ENCODE data around the gene VAMP8. TPM values are rescaled to one million over a fixed set of nuclear protein-coding genes. Genes with fewer than 3 reads are reported as not detected.
"Not testable (repeated sequence)": the region's sequence is repeated elsewhere in the genome, so short reads cannot be mapped to it uniquely, and the experiment has no call there.

VAMP8 gene
- total and polyA plus RNA-seq, 10 of the 15 experiments (the other 5 are each of a cell fraction or from before 2014, with no cell fraction given) = 93.6 to 744 (median 217) TPM

GRCh38 chr2:85591563-85591962, 14.2 kb downstream of the VAMP8 start (continued):
- TF ChIP-seq SPI1 (IDR thresholded peaks at IDR 0.05; ENCODE audit: borderline replicate concordance, insufficient read depth, low read depth, low read length) (no peak), TCF12 (IDR thresholded peaks at IDR 0.05; ENCODE audit: low read depth, low read length) (no peak), TARDBP (IDR thresholded peaks at IDR 0.05; ENCODE audit: borderline replicate concordance) (no peak)

- H3K4me2 ChIP-seq (ENCODE audit: control insufficient read depth, insufficient read depth); H2AFZ ChIP-seq (ENCODE audit: control insufficient read depth, low read depth, low read length); H3K4me3 ChIP-seq; H3K4me1 ChIP-seq (ENCODE audit: control insufficient read depth, insufficient read depth, low read length); H3K9ac ChIP-seq (ENCODE audit: control insufficient read depth, insufficient read depth, low read length); ATAC-seq; H3K27ac ChIP-seq (ENCODE audit: control insufficient read depth, insufficient read depth); intact Hi-C loops (cut with micrococcal nuclease; ENCODE audit: unreplicated experiment); BruUV-seq (replicated peaks); FAIRE-seq; H3K9me3 ChIP-seq (replicated peaks; ENCODE audit: control insufficient read depth, insufficient read depth, low read length); RAD21 ChIA-PET (ENCODE audit: unreplicated experiment); H3K36me3 ChIP-seq (ENCODE audit: control insufficient read depth in 2 of 2, insufficient read depth in 2 of 2, low read length in 1 of 2); H3K27me3 ChIP-seq (replicated peaks in 1 of 2; ENCODE audit: control insufficient read depth in 2 of 2, insufficient read depth in 2 of 2, low read length in 1 of 2); DNase-seq (ENCODE audit: low read depth, low spot score); H4K20me1 ChIP-seq (ENCODE audit: control insufficient read depth, insufficient read depth); in situ Hi-C loops (cut with MboI): not testable (repeated sequence)
- CTCF ChIA-PET = interaction anchor here (0.9 kb wide), 1 partner anchor 153 kb away, joined by 3 read pairs; no protein-coding TSS in a partner anchor
- peaks cover 27% of the 10 kb centered on the region for H3K79me2 ChIP-seq (ENCODE audit: control insufficient read depth, insufficient read depth, low read length)
- WGBS (ENCODE audit: insufficient coverage, insufficient replicate concordance, low lambda C conversion rate, missing lambda C conversion rate) = 99% methylated on average over 9 of the region's 9 CpGs
- SMC1A ChIA-PET (ENCODE audit: uncharacterized antibody, unreplicated experiment) = interaction anchor here (0.5 to 2.3 kb wide), 2 partner anchors 15 to 306 kb away, joined by 4 to 6 read pairs; partner anchors contain the start of gene VAMP8
- POLR2A ChIA-PET = interaction anchor here (0.6 to 1.4 kb wide), 2 partner anchors 15 to 19 kb away, joined by 3 to 8 read pairs; partner anchors contain the start of genes C2orf68 and VAMP8
Measured at GRCh38 chr2:85592299-85592698, 14.9 kb downstream of the VAMP8 start.

GRCh38 chr2:85593023-85593422, 15.6 kb downstream of the VAMP8 start:
- Histone ChIP-seq H3K4me3 (no peak overlapping the region), H3K4me2 (ENCODE audit: control insufficient read depth, insufficient read depth) (no peak overlapping the region), H3K36me3 (ENCODE audit: control insufficient read depth in 2 of 2, insufficient read depth in 2 of 2, low read length in 1 of 2) (peaks cover 0 to 8% of the 10 kb centered on the region in 2 experiments; a peak in 2 of 4 replicates), H3K79me2 (ENCODE audit: control insufficient read depth, insufficient read depth, low read length) (peaks cover 28% of the 10 kb centered on the region), H3K27ac (ENCODE audit: control insufficient read depth, insufficient read depth) (no peak overlapping the region), H2AFZ (ENCODE audit: control insufficient read depth, low read depth, low read length) (no peak overlapping the region), H3K9me3 (replicated peaks; ENCODE audit: control insufficient read depth, insufficient read depth, low read length) (no peaks in the 10 kb centered on the region), H4K20me1 (ENCODE audit: control insufficient read depth, insufficient read depth) (no peaks in the 10 kb centered on the region), H3K4me1 (ENCODE audit: control insufficient read depth, insufficient read depth, low read length) (peaks cover 9% of the 10 kb centered on the region), H3K9ac (ENCODE audit: control insufficient read depth, insufficient read depth, low read length) (no peak overlapping the region), H3K27me3 (replicated peaks in 1 of 2; ENCODE audit: control insufficient read depth in 2 of 2, insufficient read depth in 2 of 2, low read length in 1 of 2) (no peaks in the 10 kb centered on the region)
- no TSS peak for BruUV-seq (replicated peaks)
- ChIA-PET CTCF (interaction anchor here (0.9 kb wide), 1 partner anchor 154 kb away, joined by 3 read pairs; no protein-coding TSS in a partner anchor), RAD21 (ENCODE audit: unreplicated experiment) (no interaction called here), SMC1A (ENCODE audit: uncharacterized antibody, unreplicated experiment) (interaction anchor here (2.3 kb wide), 1 partner anchor 15 kb away, joined by 6 read pairs; the partner anchor contains the start of gene VAMP8), POLR2A (no interaction called here)
- no peak for DNase-seq (ENCODE audit: low read depth, low spot score)
- no peak for ATAC-seq
- no peak for FAIRE-seq
- in situ Hi-C loops (cut with MboI) = no loop called here
- 24% methylated on average over 3 of the region's 3 CpGs for WGBS (ENCODE audit: insufficient coverage, insufficient replicate concordance, low lambda C conversion rate, missing lambda C conversion rate)
- intact Hi-C loops (cut with micrococcal nuclease; ENCODE audit: unreplicated experiment) = no loop called here
- TF ChIP-seq SMARCA5 (IDR thresholded peaks at IDR 0.05) (no peak), GATAD2B (conservative IDR thresholded peaks at IDR 0.05; ENCODE audit: low read depth) (no peak), TBL1XR1 (IDR thresholded peaks at IDR 0.05; ENCODE audit: low read depth, low read length) (no peak)

Measured in GM12878 (cell line).